Smooth muscle cell (in vitro differentiated cells): ENCODE measurements around the gene CEMP1. TPM values are rescaled to one million over a fixed set of nuclear protein-coding genes. Genes with fewer than 3 reads are reported as not detected.

Source experiments
- DNase-seq: peaks from one replicate; lab custom pipeline; 2025; ENCODE audit not compliant: unreplicated experiment; lab: John Stamatoyannopoulos, UW
- H2AFZ ChIP-seq: fragments of 200-600 bp; sonication (generic); 2 replicates; pipeline ENCODE4 v1.6.0; 2016; ENCODE audit warnings: antibody characterized with exemption, low read depth, mild to moderate bottlenecking
- H3F3A ChIP-seq: fragments of 200-600 bp; sonication (generic); 2 replicates; pipeline ENCODE4 v1.6.0; 2017; ENCODE audit warnings: antibody characterized with exemption, low read depth
- H3K27ac ChIP-seq: fragments of 200-600 bp; sonication (generic); 2 replicates; pipeline ENCODE4 v1.5.1; 2016; ENCODE audit warnings: low read depth, mild to moderate bottlenecking
- H3K27me3 ChIP-seq: fragments of 200-600 bp; sonication (generic); 2 replicates; pipeline ENCODE4 v1.6.1; 2016; ENCODE audit warnings: low read depth, mild to moderate bottlenecking
- H3K36me3 ChIP-seq: fragments of 200-600 bp; sonication (generic); 2 replicates; pipeline ENCODE4 v1.5.1; 2016; ENCODE audit warnings: low read depth
- H3K4me1 ChIP-seq: fragments of 200-600 bp; sonication (generic); 2 replicates; pipeline ENCODE4 v1.5.1; 2016; ENCODE audit warnings: low read depth
- H3K4me2 ChIP-seq: fragments of 200-600 bp; sonication (generic); 2 replicates; pipeline ENCODE4 v1.6.0; 2016; ENCODE audit warnings: mild to moderate bottlenecking
- H3K4me3 ChIP-seq: fragments of 200-600 bp; sonication (generic); 2 replicates; pipeline ENCODE4 v1.5.1; 2016; ENCODE audit warnings: mild to moderate bottlenecking
- H3K79me2 ChIP-seq: fragments of 200-600 bp; sonication (generic); 2 replicates; pipeline ENCODE4 v1.6.0; 2016; ENCODE audit warnings: low read depth, mild to moderate bottlenecking
- H3K9ac ChIP-seq: fragments of 200-600 bp; sonication (generic); 2 replicates; pipeline ENCODE4 v1.6.0; 2016; ENCODE audit warnings: low read depth
- H3K9me3 ChIP-seq: fragments of 200-600 bp; sonication (generic); replicated peaks from 2 replicates; pipeline ENCODE4 v1.5.1; 2016; ENCODE audit warnings: low read depth
- H4K20me1 ChIP-seq: fragments of 200-600 bp; sonication (generic); 2 replicates; pipeline ENCODE4 v1.6.0; 2016; ENCODE audit warnings: low read depth
- CTCF ChIP-seq: fragments of 200-600 bp; sonication (generic); IDR thresholded peaks from 2 replicates; pipeline ENCODE4 v1.5.1; 2017; ENCODE audit warnings: borderline replicate concordance, mild to moderate bottlenecking, antibody characterized with exemption; ENCODE audit not compliant: insufficient read depth, poor library complexity, severe bottlenecking
- WGBS: methylation state at CpG from one replicate; pipeline ENCODE4 v1.1.7; 2016; ENCODE audit warnings: low lambda C conversion rate; 5-methylcytosine and 5-hydroxymethylcytosine counted together
- polyA plus RNA-seq: library from polyadenylated mRNA; unstranded; fragments of >200 nt; fragmentation: Nextera tagmentation; extraction: Ambion mirVana; gene quantifications from 2 replicates; pipeline ENCODE4 v1.2.1, GENCODE V29; 2016
- total RNA-seq: library from RNA; depleted of rRNA; stranded (reverse); fragments of >200 nt; gene quantifications from 2 replicates; pipeline ENCODE4 v1.2.3, GENCODE V29; 2014

CEMP1 gene
- total and polyA plus RNA-seq, 2 experiments from 2014 or later, result 1.7 TPM; not detected in 1

- Histone ChIP-seq H3K9ac (no peak overlapping the region), H3K27ac (no peak overlapping the region), H4K20me1 (peaks cover 36% of the 10 kb centered on the region), H2AFZ (peak overlapping the region; percentile 66), H3K4me2 (peak overlapping the region; percentile 98), H3K27me3 (no peaks in the 10 kb centered on the region), H3K4me3 (peak overlapping the region; percentile 100), H3K4me1 (peaks cover 29% of the 10 kb centered on the region), H3K79me2 (peaks cover 40% of the 10 kb centered on the region), H3F3A (peaks cover 3% of the 10 kb centered on the region), H3K36me3 (no peaks in the 10 kb centered on the region), H3K9me3 (no peaks in the 10 kb centered on the region)
- no peak for DNase-seq
- no peak for TF ChIP-seq CTCF
- WGBS, result 39% methylated on average over 14 of the region's 15 CpGs
Observed at GRCh38 chr16:2512735-2513404, 18.3 kb downstream of the CEMP1 start.

DNA sequence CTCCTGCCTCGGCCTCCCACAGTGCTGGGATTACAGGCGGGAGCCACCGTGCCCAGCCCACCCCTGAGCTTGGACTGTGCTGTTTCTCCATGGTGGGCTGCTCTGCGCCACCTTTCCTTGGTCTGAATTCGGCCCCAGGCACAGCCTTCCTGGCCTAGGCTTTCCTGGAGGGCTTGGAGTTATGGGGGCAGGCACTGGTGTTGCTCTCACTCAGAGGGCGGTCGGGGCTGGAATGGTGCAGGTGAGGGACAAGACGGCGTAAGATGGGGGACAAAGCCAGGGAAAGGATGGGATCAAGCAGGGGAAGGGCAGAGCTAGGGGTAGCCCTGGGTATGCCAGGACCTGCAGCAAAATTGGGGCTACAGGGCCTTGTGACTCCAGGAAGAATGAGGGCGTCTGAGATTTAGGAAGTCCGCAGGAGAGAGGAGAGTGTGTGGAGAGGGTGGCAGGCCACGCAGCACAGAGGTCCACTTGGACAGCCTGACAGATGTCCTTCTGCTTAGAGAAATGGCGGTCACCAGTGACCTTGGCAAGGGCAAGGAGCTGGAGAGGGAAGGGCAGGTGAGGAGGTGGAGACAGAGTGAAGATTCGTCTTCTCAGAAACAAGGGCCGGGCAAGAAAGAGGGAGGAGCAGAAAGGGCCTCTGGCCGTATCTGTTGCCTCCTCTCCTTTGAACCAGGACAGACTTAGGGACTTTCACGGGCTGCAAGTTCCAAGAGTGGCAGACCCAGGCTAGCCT lies 19.0 kb downstream of the CEMP1 start:
- Histone ChIP-seq H2AFZ (no peak overlapping the region), H3K27ac (no peak overlapping the region), H4K20me1 (peaks cover 28% of the 10 kb centered on the region), H3K4me2 (no peak overlapping the region), H3K9me3 (no peaks in the 10 kb centered on the region), H3K9ac (no peak overlapping the region), H3K36me3 (no peaks in the 10 kb centered on the region), H3K4me1 (peaks cover 29% of the 10 kb centered on the region), H3K27me3 (no peaks in the 10 kb centered on the region), H3K79me2 (peaks cover 33% of the 10 kb centered on the region), H3F3A (peaks cover 3% of the 10 kb centered on the region), H3K4me3 (no peak overlapping the region)
- TF ChIP-seq CTCF, result no peak
- 89% methylated on average over 17 of the region's 17 CpGs for WGBS
- DNase-seq, result no peak

DNA sequence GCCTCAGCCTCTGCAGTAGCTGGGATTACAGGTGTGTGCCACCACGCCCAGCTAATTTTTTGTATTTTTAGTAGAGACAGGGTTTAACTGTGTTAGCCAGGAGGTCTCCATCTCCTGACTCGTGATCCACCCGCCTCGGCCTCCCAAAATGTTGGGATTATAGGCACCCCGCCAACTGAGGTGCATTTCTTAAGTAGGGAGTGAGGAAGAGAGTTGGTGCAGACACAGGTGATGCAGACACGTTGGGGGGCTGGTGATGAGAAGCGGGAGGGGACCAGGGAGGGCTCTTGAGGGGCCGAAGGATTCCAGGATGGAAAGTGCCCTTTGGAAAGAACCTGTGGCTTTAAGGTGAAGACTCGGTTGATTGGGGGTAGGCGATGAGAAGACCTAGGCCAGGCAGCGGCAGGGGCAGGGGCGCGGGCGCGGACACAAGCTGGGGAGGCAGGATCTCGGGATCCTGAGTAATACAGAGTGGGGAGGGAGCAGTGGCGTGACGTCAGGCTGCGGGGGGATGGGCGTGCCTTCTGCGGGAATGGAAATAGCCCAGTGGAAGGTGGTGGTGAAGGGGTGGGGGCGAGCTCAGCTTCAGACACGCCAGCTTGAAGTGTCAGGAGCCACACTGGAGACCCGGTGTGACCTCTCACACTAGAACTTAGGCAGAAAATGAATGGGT lies 19.9 kb downstream of the CEMP1 start:
- no peaks in the 10 kb centered on the region for H3K27me3 ChIP-seq
- no peak overlapping the region for H3K4me3 ChIP-seq
- H3K9ac ChIP-seq, result peak overlapping the region; percentile 68
- peaks cover 24% of the 10 kb centered on the region for H3K79me2 ChIP-seq
- peak overlapping the region; percentile 72 for H3K4me2 ChIP-seq
- H3F3A ChIP-seq, result peaks cover 3% of the 10 kb centered on the region
- H2AFZ ChIP-seq, result no peak overlapping the region
- 48% methylated on average over 13 of the region's 24 CpGs for WGBS
- no peak for TF ChIP-seq CTCF
- no peak overlapping the region for H3K27ac ChIP-seq
- H3K9me3 ChIP-seq, result no peaks in the 10 kb centered on the region
- H3K4me1 ChIP-seq, result peaks cover 29% of the 10 kb centered on the region
- no peaks in the 10 kb centered on the region for H3K36me3 ChIP-seq
- peaks cover 19% of the 10 kb centered on the region for H4K20me1 ChIP-seq
- DNase-seq, result peak; percentile 41
